GM18511 (cell line): ENCODE measurements around the gene QRICH1.
A peak's percentile ranks its signal among the peaks of the same experiment; 100 is the strongest.

Experiments used
- ATAC-seq: cut with Tn5 transposase; IDR thresholded peaks from one replicate; pipeline ENCODE4 v1.9.1; 2021; ENCODE audit warnings: mild to moderate bottlenecking, moderate library complexity; ENCODE audit not compliant: unreplicated experiment

QRICH1 gene

DNA sequence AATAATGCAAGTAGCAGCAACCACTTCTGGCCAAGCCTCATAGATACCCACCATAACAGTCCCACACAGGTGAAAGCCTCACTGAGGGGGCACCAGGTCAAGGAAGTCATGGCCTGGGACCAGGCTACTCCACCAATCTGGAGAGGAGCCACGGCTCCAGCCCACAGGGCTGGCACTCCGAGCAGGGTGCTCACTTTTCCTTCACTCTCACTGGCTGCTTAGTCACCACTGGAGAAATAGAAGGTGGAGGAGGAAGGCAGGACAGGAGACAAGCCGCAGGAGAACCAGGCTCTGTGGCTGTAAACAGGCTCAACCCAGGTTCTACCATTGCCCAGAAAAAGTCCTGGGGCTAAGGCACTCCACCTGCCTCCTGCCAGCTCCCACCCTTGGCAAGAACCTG is 25.6 kb upstream of the QRICH1 start:
- ATAC-seq, result no peak

DNA sequence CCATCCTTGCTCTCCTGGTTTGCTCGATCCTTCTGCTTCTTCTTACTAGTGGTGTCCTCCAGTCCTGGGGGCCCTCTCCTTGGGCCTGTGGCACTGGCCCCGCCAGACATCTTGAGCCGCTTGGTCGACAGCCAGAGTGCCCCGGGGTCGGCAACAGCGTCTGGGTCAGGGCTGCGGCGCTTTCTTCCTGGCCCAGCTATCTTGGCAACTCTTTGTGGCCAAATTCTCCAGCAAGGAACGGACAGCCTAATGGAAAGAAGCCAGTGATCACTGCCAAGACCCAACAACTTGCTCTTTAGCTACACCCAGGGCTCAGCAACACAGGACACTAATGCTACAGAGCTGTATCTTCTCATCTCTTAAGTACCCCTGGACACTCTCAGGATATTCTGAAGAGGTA is 25.2 kb upstream of the QRICH1 start:
- no peak for ATAC-seq

DNA sequence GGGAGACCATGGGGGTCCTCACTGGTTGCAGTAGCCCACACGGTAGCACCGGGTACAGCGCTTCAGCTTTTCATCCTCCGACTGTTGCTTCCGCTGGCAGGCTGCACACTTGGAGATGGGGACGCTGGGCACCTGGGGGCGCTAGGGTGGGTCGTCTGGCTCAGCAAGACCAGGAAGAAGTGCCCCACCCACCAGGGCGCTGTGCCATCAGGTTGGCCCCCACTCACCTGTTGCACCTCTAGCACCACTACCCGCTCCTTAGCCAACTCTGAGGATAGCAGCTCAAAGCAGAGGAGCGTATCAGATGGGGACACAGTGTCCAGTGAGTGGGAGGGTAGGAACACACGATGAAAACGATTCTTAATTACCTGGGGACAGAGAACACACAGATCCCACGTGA is 18.4 kb upstream of the QRICH1 start:
- ATAC-seq, result no peak

DNA sequence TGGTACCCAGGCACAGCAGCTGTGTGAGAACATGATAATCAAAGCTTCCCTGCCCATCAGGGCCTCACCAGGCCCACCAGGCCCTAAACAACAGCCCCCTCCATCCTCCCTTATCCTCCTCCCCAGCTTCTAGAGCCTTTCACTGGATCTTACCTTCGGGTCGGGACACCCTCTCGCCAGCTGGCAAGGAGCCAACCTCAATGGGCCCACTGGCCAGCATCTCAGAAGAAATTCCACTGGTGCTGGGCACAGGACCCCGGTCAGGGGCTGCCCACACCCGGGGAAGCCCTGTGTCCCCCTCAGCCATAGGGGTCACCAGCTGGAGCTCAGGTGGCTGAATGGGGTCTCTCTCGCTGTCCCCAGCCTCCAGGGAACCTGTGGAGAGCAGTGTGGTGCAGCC is 17.5 kb upstream of the QRICH1 start:
- no peak for ATAC-seq

DNA sequence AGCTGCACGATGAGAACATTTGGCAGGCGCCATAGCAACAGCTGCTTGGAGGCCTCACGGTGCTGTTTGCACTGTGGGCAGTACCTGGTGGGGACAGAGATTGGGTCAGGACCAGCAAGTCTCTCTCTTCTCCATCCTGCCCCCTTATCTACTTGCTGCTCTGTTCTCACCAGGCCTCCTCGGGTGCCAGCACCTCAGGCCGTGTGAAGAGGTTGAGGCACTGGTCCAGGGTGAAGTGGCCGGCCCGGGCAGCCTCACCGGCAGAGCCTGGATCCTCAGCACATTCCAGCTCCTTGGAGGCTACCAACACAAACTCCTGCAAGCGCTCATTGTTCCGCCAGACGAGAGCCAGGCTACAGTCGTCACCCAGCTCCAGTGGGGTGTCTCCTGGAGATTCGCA is 16.9 kb upstream of the QRICH1 start:
- no peak for ATAC-seq

DNA sequence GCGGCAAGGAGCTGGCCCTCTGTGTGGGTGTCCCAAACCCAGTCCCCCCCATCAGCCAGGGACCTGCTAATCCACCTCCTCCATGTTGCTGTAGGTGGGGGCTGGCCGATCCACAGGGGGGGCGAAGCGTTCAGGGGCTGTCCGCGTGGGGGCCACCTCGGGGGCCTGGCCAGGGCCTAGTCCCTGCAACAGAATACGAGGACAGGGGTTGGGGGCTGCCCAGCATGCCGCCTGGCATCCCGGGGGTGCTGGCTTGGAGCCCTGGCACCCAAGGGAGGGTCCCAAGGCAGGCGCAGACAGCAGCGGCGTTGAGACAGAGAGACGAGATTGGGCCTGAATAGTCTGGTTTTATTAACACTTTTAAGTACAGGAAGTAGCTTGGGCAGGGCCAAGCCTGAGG is 14.5 kb upstream of the QRICH1 start:
- no peak for ATAC-seq

DNA sequence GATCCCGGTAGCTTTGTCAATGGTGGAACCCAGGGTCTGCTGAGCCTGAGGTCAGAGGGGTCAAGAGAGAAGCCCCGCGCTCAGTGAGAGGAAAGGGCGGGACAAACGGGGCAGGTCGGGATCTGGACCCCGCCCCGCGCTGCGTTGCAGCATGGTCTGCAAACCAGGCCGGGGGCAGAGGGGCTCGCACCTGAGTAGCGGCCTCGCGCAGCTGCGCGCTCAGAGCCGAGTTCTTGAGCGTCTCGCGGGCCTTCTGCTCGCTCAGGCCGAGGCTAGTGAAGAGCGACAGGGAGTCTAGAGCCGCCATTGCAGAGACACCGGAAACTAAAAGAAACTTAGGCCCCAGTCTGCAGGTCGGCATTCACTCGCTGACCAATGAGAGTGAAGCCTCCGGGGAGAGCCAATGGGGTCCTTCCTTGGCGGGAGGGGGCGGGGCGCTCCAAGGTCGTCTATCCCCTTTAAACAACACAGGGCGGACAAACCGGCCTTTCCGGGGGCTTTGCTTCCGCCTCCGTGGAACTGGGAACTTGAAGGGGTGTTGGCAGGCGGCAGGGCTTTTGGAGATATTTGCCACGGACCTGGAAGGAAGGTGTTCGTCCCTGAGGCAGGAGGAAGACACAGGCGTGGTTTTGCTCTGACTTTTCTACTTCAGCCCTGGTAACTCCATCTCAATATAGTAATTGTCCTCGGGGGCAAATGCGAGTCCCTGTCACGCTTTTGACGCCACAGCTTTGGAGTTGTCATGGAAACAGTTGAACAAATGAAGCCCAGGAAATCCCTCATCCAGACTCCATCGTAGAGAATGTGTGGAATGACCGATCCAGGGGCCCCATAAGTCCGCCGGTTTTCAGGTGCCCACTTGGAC is 10.8 kb upstream of the QRICH1 start, which contains the start of gene QARS1:
Gene QARS1 (minus strand): TSS at position 331 of the 865 bp plus-strand sequence. CDS start 24 bp downstream, at position 307.
- peak; percentile 94 for ATAC-seq

DNA sequence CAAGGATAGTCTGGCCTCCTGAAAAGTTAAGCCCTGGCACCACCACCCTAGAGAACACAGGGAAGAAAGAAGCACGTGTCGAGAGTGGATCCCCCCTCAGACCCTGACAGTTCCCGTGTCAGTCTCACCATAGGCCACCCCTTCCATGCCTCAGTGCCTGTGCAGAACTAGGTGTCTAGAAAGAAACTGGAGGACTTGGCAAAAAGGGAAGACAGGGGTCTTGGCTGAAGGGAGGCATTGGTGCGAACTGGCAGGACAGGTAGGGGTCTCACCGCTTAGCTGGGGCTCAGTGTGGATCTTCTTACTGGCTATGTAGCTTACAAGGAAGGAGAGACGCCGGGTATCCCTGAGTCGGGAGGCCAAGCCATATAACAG is 10.2 kb upstream of the QRICH1 start:
- ATAC-seq, result no peak

DNA sequence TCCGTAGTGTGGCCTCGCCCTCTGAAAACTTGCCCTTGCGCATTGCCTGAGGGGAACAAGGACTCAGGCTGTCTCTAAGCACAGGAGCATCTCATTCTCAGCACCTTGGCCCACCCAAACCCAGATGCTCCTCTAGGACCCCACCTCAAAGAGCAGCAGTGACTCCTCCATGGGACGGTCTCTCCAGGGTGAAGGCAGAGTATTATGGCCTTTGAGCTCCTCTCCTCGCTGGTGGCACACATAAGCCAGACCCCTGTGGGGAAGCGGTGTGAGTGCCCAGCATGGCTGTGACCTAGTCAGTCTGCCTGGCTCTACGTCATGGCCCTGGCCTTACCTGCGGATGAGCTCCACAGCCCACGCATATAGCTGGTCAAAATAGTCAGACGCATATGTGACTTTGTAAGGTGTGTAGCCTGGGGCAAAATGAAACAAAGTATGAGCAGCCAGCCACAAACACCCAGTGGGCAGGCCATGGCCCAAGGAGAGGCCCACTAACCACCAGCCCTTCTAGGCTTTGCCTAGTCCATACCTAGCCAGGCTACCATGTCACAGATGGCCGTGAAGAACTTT is 6.3 kb upstream of the QRICH1 start:
- no peak for ATAC-seq

DNA sequence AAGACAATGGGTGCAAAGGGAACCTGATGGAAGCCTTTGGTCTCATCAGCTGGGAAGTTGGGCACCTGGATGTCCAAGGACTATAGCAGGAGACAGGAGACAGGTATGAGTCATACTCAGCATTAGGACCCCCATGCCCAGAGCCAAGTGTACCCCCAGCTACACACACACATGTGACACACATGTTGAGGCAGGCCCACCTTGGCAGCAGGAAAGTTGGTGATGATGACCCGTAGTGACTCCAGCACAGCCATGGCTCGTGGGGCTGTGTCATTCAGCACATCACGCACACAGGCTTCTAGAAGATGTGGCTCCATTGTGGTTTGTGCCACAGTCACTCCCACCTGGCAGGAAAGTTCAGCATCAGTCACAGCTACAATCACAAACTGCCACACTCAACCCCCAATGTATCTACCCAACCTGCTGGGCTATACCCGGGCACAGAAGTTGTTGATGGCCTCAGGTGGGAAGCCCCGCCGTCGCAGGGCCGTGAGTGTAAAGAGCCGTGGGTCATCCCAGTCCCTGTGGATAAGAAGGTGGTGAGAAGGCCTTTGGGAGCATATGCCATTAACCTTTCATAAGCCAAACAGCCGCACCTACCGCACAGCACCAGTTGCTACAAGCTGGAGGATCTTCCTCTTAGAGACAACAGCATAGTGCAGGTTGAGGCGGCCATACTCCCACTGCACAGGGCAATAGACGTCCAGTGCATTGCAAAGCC is 5.2 kb upstream of the QRICH1 start:
- ATAC-seq, result no peak

DNA sequence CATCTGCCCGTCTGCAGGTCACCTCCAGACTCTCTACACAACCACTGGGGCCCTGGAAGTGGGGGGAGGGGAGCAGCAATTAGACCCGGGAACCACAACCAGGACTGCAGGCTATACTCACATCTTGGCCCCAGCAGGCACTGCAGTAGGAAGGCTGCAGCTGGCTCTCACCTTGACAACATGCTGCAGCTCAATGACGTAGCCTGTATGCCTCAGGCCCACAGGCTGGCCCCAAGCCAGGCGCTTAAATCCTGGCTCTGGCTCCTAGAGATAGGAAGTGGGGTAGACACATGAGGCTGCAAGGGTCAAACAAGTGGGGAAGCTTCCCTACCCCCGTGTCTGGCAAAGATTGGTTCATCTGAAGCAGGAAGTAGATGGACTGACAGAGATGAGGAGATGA is 4.6 kb upstream of the QRICH1 start:
- no peak for ATAC-seq

DNA sequence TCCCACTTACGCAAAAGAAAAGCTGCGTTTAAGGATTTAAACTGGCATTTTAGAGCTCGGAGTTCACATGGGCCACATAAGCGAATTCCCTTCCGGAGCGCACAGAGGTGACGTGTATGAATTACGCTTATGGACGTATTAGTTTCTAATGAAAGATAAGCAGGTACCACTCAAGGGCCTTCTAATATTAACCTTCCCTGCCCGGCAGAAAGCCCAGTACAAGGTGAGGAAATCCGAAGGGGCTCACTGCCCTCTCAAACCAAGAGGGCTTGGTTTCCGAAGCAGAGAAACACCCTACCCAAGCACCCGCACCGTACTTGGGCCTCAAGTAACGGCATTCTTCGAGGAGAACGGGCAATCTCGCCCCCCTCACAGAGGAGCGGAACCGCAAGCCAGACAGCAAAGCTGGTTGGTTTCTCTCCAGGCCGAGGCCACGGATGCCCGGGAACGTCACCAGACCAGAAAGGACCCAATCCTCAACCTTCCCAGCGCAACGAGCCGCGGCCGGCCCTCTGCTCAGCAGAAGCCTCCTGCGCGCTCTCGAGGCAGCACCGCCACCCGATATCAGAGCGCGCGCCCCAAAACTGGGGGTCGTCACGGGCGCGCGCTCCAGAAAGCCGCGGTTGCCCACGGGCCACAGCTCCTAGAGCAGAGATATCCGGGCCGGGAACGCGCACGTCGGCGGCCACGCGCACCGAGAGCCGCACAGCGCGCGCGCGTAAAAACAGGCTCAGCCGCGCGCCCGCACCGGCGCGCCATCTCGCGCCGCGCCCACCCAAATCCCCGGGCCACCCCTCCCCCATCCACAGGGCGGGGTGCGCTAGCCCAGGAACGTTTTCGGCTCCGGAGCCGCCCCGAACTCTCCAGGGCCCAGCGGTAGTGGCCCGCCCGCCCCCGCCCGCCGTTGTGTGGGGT is 676 bp downstream of the QRICH1 start:
- peak; percentile 39 for ATAC-seq

DNA sequence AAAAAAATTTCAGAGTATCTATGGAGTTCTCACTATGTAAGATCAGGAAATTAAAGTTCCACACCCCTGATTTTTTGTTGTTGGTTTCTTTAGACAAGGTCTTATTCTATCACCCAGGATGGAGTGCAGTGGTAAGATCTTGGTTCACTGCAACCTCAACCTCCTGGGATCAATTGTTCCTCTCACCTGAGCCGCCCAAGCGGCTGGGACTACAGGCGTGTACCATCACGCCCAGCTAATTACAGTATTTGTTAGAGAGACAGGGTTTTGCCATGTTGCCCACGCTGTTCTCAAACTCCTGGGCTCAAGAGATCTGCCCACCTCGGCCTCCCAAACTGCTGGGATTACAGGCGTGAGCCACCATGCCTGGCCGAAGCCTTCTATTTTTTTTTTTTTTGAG is 12.4 kb downstream of the QRICH1 start:
- ATAC-seq, result no peak

DNA sequence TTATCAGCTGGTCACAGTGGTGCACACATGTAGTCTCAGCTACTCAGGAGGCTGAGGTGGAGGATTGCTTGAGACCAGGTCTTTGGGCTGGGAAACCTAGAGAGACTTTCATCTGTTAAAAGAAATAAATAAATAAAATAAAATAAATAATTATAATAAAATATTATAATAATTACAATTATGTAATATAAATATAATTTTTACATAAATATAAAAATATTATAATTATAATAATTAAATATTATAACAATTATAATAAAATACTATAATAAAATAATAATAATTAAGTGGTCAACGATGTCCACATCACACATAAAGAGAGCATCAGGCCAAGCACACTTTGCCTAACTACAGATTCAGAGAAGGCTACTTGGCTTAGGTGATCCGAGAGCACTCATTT is 14.6 kb downstream of the QRICH1 start:
- ATAC-seq, result no peak

DNA sequence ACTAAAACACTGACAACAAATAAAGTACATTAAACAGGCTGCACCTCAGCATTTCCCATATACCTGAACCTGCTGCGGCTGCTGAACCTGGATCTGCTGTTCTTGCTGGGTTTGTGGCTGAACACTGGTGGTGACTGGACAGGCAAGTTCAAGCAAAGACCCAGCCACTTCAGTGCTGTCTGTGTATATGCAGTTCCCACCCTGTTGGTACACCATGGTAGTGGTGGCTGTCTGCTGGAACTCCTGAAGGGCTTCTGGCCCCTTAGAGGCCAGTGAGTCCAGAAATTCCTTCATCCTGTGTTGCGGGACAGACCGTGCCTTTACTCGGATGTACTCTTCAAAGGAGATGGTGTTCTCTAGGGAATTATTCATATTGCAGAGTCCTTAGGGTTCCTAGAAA is 17.2 kb downstream of the QRICH1 start:
- no peak for ATAC-seq

DNA sequence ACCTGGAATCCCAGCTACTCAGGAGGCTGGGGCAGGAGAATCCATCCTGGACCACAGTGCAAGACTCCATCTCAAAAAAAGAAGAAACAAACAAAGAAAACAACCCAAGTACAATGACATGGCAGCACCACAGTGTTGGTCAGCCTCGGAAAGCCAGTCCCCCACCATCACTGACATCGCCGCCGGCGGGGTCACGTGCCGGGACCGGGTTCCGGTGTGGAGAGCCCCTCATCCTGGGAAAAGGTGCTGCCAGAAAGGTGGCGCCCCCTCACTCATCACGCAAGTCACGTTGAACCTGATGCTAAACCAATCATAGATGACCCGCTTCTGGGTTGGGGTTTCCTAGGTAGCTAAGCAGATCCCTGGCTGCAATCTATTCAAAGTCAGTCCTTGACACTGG is 17.8 kb downstream of the QRICH1 start:
- no peak for ATAC-seq

DNA sequence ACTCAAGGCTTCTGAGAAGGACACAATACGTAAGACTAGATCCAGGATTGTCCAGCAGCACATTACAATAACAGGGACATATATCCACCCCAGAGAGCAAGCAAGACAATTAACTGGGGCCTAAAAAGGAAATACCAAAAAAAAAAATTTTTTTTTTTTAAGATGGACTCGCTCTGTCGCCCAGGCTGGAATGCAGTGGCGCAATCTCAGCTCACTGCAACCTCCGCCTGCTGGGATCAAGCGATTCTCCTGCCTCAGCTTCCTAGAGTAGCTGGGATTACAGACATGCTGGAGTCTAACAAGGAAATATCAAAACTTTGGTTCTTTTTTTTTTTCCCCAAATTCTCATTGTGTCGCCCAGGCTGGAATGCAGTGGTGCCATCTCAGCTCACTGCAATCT is 35.9 kb downstream of the QRICH1 start:
- no peak for ATAC-seq

DNA sequence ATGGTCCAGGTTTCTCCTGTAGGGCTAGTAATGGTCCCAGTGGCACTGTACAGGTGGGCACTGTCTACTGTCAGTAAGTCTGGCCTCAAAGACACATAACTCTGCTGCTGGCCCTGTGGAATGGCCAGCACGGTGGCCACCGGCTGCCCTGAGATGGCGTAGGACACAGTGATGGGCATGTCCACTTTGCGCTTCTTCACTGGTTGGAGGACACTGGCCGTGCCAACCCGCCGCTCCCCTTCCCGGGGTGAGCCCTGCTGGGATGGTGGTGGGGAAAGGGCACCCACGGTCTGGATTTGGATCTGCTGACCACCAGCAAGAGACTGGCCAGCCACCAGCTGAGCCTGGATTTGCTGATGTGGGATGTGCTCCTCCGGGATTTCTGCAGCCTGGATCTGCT is 36.6 kb downstream of the QRICH1 start:
- no peak for ATAC-seq

DNA sequence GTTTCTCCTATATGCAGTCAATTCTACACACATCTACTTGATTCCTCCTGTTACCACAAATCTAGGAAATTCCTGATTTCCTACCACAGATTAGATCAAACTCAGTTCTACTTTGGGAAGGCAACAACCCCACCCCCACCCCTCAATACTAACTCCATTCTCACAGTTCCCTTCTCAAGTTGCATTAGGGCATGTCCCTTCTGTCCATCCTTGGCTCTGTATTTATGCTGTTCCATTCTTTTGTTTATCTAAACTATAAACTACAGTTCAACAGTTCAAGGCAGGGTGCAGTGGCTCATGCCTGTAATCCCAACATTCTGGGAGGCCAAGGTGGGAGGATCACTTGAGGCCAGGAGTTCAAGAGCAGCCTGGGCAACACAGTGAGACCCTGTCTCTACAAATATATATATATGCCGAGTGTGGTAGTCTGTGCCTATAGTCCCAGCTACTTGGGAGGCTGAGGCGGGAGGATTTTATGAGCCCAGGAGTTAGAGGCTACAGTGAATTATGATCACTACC is 39.5 kb downstream of the QRICH1 start:
- no peak for ATAC-seq

DNA sequence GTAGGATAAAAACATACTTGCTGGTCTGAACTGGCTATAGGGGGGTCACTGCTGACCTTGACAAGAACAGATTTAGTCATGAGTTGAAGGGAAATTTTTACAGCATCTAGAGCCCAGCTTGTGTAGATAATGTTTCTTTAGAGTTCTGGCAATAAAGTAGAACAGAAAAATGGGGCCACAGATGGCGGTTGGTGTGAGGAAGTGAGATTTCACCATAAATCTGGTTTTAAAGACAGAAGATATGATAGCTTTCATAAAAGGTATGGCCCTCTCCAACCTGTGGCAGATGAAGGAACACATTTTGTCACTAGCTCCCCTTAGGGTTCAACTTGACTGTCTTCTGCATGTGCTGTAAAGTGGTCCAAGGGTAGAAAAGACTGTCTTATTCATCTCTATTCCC is 40.3 kb downstream of the QRICH1 start:
- no peak for ATAC-seq

DNA sequence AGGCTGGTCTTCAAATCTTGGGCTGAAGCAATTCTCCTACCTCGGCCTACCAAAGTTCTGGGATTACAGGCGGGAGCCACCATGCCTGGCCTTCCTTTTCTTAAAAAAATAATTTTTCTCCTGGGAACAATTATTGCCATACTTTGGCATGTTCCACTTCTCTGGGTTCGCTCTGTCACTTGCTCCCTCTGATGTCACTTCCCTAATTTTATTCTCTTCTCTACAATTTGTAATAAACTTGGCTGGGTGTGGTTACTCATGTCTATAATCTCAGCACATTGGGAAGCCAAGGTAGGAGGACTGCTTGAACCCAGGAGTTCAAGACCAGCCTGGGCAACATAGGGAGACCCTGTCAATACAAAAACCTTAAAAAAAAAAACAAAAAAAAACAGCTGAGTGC is 58.6 kb downstream of the QRICH1 start:
- ATAC-seq, result no peak
